WTC11 (cell line): Measurements from ENCODE around the gene SNX8. TPM values are rescaled to one million over a fixed set of nuclear protein-coding genes. Genes with fewer than 3 reads are reported as not detected.
A peak's percentile ranks its signal among the peaks of the same experiment; 100 is the strongest.

Experiments used
- ATAC-seq: fragments of 200-7000 bp; cut with Tn5 transposase; 2 replicates; pipeline ENCODE4 v1.10.0; 2021; ENCODE audit warnings: mild to moderate bottlenecking, moderate library complexity
- CTCF ChIA-PET: fragments of 300-600 bp; sonication (Branson Sonifier 250); formaldehyde crosslinking; loops from one replicate; lab custom pipeline; 2021; ENCODE audit warnings: antibody characterized with exemption; lab: Charles Lee
- POLR2A ChIA-PET: fragments of 350-600 bp; sonication (Branson Sonifier 250); formaldehyde crosslinking; loops from one replicate; lab custom pipeline; 2021; ENCODE audit warnings: antibody characterized with exemption; lab: Charles Lee
- DNase-seq: peaks from one replicate; pipeline ENCODE4 v3.0.0; 2021; ENCODE audit warnings: low spot score
- H3K27ac Mint-ChIP-seq: 2 replicates; pipeline ENCODE4 v1.8.0; 2021; ENCODE audit warnings: mixed read lengths
- H3K27me3 Mint-ChIP-seq: 2 replicates; pipeline ENCODE4 v1.8.0; 2021; ENCODE audit warnings: low read depth, mild to moderate bottlenecking, moderate library complexity, mixed read lengths
- H3K36me3 Mint-ChIP-seq: 2 replicates; pipeline ENCODE4 v1.8.0; 2021; ENCODE audit warnings: mixed read lengths
- H3K4me1 Mint-ChIP-seq: 2 replicates; pipeline ENCODE4 v1.8.0; 2022; ENCODE audit warnings: mixed read lengths
- H3K4me3 Mint-ChIP-seq: 2 replicates; pipeline ENCODE4 v1.8.0; 2021; ENCODE audit warnings: mild to moderate bottlenecking, moderate library complexity, mixed read lengths
- H3K9me3 Mint-ChIP-seq: 2 replicates; pipeline ENCODE4 v1.8.0; 2021; ENCODE audit warnings: mixed read lengths
- ATF1 ChIP-seq: sonication (generic); formaldehyde crosslinking; IDR thresholded peaks from 2 replicates; pipeline ENCODE4 v1.8.1; 2023; ENCODE audit warnings: mild to moderate bottlenecking, moderate library complexity, missing genetic modification reagents
- ATF2 ChIP-seq: sonication (generic); formaldehyde crosslinking; IDR thresholded peaks from 2 replicates; pipeline ENCODE4 v1.8.1; 2022; ENCODE audit warnings: low read depth, missing genetic modification reagents, borderline replicate concordance
- ATF6 ChIP-seq: sonication (generic); formaldehyde crosslinking; IDR thresholded peaks from 2 replicates; pipeline ENCODE4 v1.8.1; 2023; ENCODE audit warnings: mild to moderate bottlenecking, missing genetic modification reagents
- CDX4 ChIP-seq: fragments of 250-450 bp; sonication (Bioruptor Pico); IDR thresholded peaks from 2 replicates; pipeline ENCODE4 v1.9.0; 2021; ENCODE audit warnings: moderate library complexity, mild to moderate bottlenecking, inconsistent platforms, borderline replicate concordance
- FOXK1 ChIP-seq: sonication (generic); formaldehyde crosslinking; IDR thresholded peaks from 2 replicates; pipeline ENCODE4 v1.8.0; 2022; ENCODE audit warnings: mild to moderate bottlenecking, moderate library complexity, missing genetic modification reagents
- GABPB1 ChIP-seq: sonication (generic); formaldehyde crosslinking; IDR thresholded peaks from 2 replicates; pipeline ENCODE4 v1.8.1; 2023; ENCODE audit warnings: mild to moderate bottlenecking, missing genetic modification reagents
- MYBL2 ChIP-seq: sonication (generic); formaldehyde crosslinking; IDR thresholded peaks from 2 replicates; pipeline ENCODE4 v1.8.1; 2023; ENCODE audit warnings: mild to moderate bottlenecking, moderate library complexity, missing genetic modification reagents
- SMAD3 ChIP-seq: sonication (generic); formaldehyde crosslinking; IDR thresholded peaks from 2 replicates; pipeline ENCODE4 v1.8.0; 2022; ENCODE audit warnings: missing genetic modification reagents, mild to moderate bottlenecking, borderline replicate concordance
- TEAD1 ChIP-seq: sonication (generic); formaldehyde crosslinking; IDR thresholded peaks from 2 replicates; pipeline ENCODE4 v1.8.0; 2022; ENCODE audit warnings: mild to moderate bottlenecking, missing genetic modification reagents
- ZNF263 ChIP-seq: sonication (generic); formaldehyde crosslinking; IDR thresholded peaks from 2 replicates; pipeline ENCODE4 v1.8.1; 2022; ENCODE audit warnings: low read depth, mild to moderate bottlenecking, moderate library complexity, missing genetic modification reagents
- ZNF532 ChIP-seq: fragments of 250-450 bp; sonication (Bioruptor Pico); IDR thresholded peaks from 2 replicates; pipeline ENCODE4 v1.9.0; 2021; ENCODE audit warnings: mild to moderate bottlenecking, borderline replicate concordance
- ZSCAN18 ChIP-seq: fragments of 250-450 bp; sonication (Bioruptor Pico); IDR thresholded peaks from 2 replicates; pipeline ENCODE4 v2.1.2; 2022; ENCODE audit warnings: mild to moderate bottlenecking, moderate library complexity
- total RNA-seq: library from RNA; stranded (reverse); gene quantifications from 3 replicates; pipeline ENCODE4 v1.2.3, GENCODE V29; 2021

Gene SNX8
- total RNA-seq, 1 experiment from 2014 or later = 50.8 TPM

- CTCF ChIA-PET = interaction anchor here (0.7 to 1.8 kb wide), 3 partner anchors 11 to 93 kb away, joined by 4 to 7 read pairs (median 6); no protein-coding TSS in a partner anchor
- TF ChIP-seq FOXK1 (CRISPR knock-in tag) (no peak), ATF2 (CRISPR knock-in tag) (no peak), ZNF263 (CRISPR knock-in tag) (no peak), CDX4 (no peak), ATF6 (CRISPR knock-in tag) (no peak), TEAD1 (no peak), ZNF532 (CRISPR knock-in tag) (no peak), ATF1 (no peak), MYBL2 (CRISPR knock-in tag) (no peak)
- TF ChIP-seq, all 79 proteins: peak for 0
- H3K27me3 Mint-ChIP-seq = no peaks in the 10 kb centered on the region
- H3K9me3 Mint-ChIP-seq = no peaks in the 10 kb centered on the region
- peaks cover 5% of the 10 kb centered on the region for H3K36me3 Mint-ChIP-seq
- H3K4me1 Mint-ChIP-seq = no peaks in the 10 kb centered on the region
- ATAC-seq (no peak), DNase-seq (no peak)
- POLR2A ChIA-PET = interaction anchor here (0.7 kb wide), 1 partner anchor 941 kb away, joined by 3 read pairs; no protein-coding TSS in a partner anchor
- no peak overlapping the region for H3K4me3 Mint-ChIP-seq
- H3K27ac Mint-ChIP-seq = no peak overlapping the region
Measured at GRCh38 chr7:2331707-2332106, 17.5 kb upstream of the SNX8 start.

- DNase-seq = no peak
- Mint-ChIP-seq H3K27ac (peak overlapping the region; percentile 60; the same call in 1 of the 2 replicates), H3K36me3 (peaks cover 5% of the 10 kb centered on the region), H3K27me3 (no peaks in the 10 kb centered on the region), H3K9me3 (no peaks in the 10 kb centered on the region), H3K4me3 (no peak overlapping the region), H3K4me1 (no peaks in the 10 kb centered on the region)
- ATAC-seq = no peak
- CTCF ChIA-PET = interaction anchor here (0.7 to 1.8 kb wide), 5 partner anchors 9 to 901 kb away, joined by 3 to 6 read pairs (median 3); no protein-coding TSS in a partner anchor
- TF ChIP-seq ATF2 (CRISPR knock-in tag) (no peak), ZSCAN18 (CRISPR knock-in tag) (no peak), ATF1 (no peak), SMAD3 (CRISPR knock-in tag) (no peak), GABPB1 (no peak)
- POLR2A ChIA-PET = interaction anchor here (0.7 kb wide), 2 partner anchors 12 to 73 kb away, joined by 4 to 6 read pairs; no protein-coding TSS in a partner anchor
Measured at GRCh38 chr7:2330493-2330892, 16.3 kb upstream of the SNX8 start.
